Smooth muscle cell (in vitro differentiated cells): ENCODE measurements around the gene FN1. TPM values are rescaled to one million over a fixed set of nuclear protein-coding genes. Genes with fewer than 3 reads are reported as not detected.

Experiments
- DNase-seq: peaks from one replicate; lab custom pipeline; 2025; ENCODE audit not compliant: unreplicated experiment; lab: John Stamatoyannopoulos, UW
- H2AFZ ChIP-seq: fragments of 200-600 bp; sonication (generic); 2 replicates; pipeline ENCODE4 v1.6.0; 2016; ENCODE audit warnings: antibody characterized with exemption, low read depth, mild to moderate bottlenecking
- H3F3A ChIP-seq: fragments of 200-600 bp; sonication (generic); 2 replicates; pipeline ENCODE4 v1.6.0; 2017; ENCODE audit warnings: antibody characterized with exemption, low read depth
- H3K27ac ChIP-seq: fragments of 200-600 bp; sonication (generic); 2 replicates; pipeline ENCODE4 v1.5.1; 2016; ENCODE audit warnings: low read depth, mild to moderate bottlenecking
- H3K27me3 ChIP-seq: fragments of 200-600 bp; sonication (generic); 2 replicates; pipeline ENCODE4 v1.6.1; 2016; ENCODE audit warnings: low read depth, mild to moderate bottlenecking
- H3K36me3 ChIP-seq: fragments of 200-600 bp; sonication (generic); 2 replicates; pipeline ENCODE4 v1.5.1; 2016; ENCODE audit warnings: low read depth
- H3K4me1 ChIP-seq: fragments of 200-600 bp; sonication (generic); 2 replicates; pipeline ENCODE4 v1.5.1; 2016; ENCODE audit warnings: low read depth
- H3K4me2 ChIP-seq: fragments of 200-600 bp; sonication (generic); 2 replicates; pipeline ENCODE4 v1.6.0; 2016; ENCODE audit warnings: mild to moderate bottlenecking
- H3K4me3 ChIP-seq: fragments of 200-600 bp; sonication (generic); 2 replicates; pipeline ENCODE4 v1.5.1; 2016; ENCODE audit warnings: mild to moderate bottlenecking
- H3K79me2 ChIP-seq: fragments of 200-600 bp; sonication (generic); 2 replicates; pipeline ENCODE4 v1.6.0; 2016; ENCODE audit warnings: low read depth, mild to moderate bottlenecking
- H3K9ac ChIP-seq: fragments of 200-600 bp; sonication (generic); 2 replicates; pipeline ENCODE4 v1.6.0; 2016; ENCODE audit warnings: low read depth
- H3K9me3 ChIP-seq: fragments of 200-600 bp; sonication (generic); replicated peaks from 2 replicates; pipeline ENCODE4 v1.5.1; 2016; ENCODE audit warnings: low read depth
- H4K20me1 ChIP-seq: fragments of 200-600 bp; sonication (generic); 2 replicates; pipeline ENCODE4 v1.6.0; 2016; ENCODE audit warnings: low read depth
- WGBS: methylation state at CpG from one replicate; pipeline ENCODE4 v1.1.7; 2016; ENCODE audit warnings: low lambda C conversion rate; 5-methylcytosine and 5-hydroxymethylcytosine counted together
- polyA plus RNA-seq: library from polyadenylated mRNA; unstranded; fragments of >200 nt; fragmentation: Nextera tagmentation; extraction: Ambion mirVana; gene quantifications from 2 replicates; pipeline ENCODE4 v1.2.1, GENCODE V29; 2016
- total RNA-seq: library from RNA; depleted of rRNA; stranded (reverse); fragments of >200 nt; gene quantifications from 2 replicates; pipeline ENCODE4 v1.2.3, GENCODE V29; 2014
- TF ChIP-seq, protein P1 (sequence below): fragments of 200-600 bp; sonication (generic); IDR thresholded peaks from 2 replicates; pipeline ENCODE4 v1.5.1; 2017; ENCODE audit warnings: borderline replicate concordance, mild to moderate bottlenecking, antibody characterized with exemption; ENCODE audit not compliant: insufficient read depth, poor library complexity, severe bottlenecking

Gene FN1
- total and polyA plus RNA-seq, 2 experiments from 2014 or later: 10,917 to 21,295 TPM

DNA sequence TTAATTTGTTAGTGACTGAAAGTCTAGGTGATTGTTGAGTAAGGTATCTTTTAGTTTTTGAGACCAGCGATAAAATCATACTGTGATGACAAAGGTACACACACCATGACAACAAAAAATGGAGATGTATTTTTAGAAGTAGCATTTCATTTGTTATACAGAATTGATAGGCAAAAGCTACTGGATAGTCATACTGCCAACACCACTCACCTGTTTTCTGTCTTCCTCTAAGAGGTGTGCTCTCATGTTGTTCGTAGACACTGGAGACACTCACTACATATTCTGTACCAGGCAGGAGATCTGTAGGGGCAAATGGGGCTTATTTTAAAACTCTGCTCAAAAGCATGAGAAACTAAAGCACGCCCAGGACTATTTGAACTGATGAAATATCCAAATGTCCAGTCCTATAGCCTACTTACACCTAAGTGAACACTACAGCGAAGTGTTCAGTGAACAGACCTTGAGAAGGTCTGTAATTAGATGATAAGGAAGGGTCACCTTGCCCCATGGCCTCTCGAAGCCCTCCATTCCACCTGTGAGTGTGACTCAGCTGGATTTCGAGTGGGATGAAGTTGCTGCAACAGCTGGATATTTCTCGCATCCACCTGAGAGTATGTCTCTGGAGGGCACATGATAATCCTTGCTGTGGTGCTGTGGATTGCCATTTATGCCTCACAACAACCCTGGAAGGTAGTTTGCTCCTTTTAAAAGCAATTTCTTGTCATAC lies 47.7 kb downstream of the FN1 start:
- Histone ChIP-seq H3K27ac (peak overlapping the region; percentile 82), H4K20me1 (peaks cover 100% of the 10 kb centered on the region), H3K4me2 (no peak overlapping the region), H3K79me2 (no peaks in the 10 kb centered on the region), H3K9ac (no peak overlapping the region), H3K9me3 (no peaks in the 10 kb centered on the region), H3K4me1 (no peaks in the 10 kb centered on the region), H3K27me3 (no peaks in the 10 kb centered on the region), H3K4me3 (no peak overlapping the region), H2AFZ (no peak overlapping the region), H3K36me3 (peaks cover 74% of the 10 kb centered on the region), H3F3A (peaks cover 83% of the 10 kb centered on the region)
- TF ChIP-seq, protein P1, sequence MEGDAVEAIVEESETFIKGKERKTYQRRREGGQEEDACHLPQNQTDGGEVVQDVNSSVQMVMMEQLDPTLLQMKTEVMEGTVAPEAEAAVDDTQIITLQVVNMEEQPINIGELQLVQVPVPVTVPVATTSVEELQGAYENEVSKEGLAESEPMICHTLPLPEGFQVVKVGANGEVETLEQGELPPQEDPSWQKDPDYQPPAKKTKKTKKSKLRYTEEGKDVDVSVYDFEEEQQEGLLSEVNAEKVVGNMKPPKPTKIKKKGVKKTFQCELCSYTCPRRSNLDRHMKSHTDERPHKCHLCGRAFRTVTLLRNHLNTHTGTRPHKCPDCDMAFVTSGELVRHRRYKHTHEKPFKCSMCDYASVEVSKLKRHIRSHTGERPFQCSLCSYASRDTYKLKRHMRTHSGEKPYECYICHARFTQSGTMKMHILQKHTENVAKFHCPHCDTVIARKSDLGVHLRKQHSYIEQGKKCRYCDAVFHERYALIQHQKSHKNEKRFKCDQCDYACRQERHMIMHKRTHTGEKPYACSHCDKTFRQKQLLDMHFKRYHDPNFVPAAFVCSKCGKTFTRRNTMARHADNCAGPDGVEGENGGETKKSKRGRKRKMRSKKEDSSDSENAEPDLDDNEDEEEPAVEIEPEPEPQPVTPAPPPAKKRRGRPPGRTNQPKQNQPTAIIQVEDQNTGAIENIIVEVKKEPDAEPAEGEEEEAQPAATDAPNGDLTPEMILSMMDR: no peak
- 92% methylated on average over 7 of the region's 7 CpGs for WGBS
- no peak for DNase-seq

DNA sequence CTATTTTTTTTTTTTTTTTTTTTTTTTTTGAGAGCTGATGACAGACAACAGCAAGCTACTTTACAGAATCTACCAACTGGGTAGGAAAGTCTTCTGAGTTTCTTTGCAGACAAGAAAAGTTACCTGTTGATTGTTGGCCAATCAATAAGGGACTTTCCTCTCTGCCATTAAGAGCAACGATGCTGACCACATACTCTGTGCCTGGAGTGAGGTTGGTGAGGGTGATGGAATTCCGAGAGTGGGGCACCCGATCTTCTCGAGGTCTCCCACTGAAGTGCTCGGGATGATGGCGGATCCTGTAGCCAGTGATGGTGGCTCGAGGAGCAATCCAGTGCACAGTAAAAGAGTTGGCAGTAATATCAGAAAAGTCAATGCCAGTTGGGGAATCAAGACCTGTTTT lies 49.3 kb downstream of the FN1 start:
- H3K36me3 ChIP-seq: peaks cover 70% of the 10 kb centered on the region
- no peak overlapping the region for H2AFZ ChIP-seq
- no peaks in the 10 kb centered on the region for H3K9me3 ChIP-seq
- no peaks in the 10 kb centered on the region for H3K27me3 ChIP-seq
- no peak overlapping the region for H3K4me3 ChIP-seq
- DNase-seq: no peak
- TF ChIP-seq, protein P1: no peak
- no peak overlapping the region for H3K4me2 ChIP-seq
- H3K27ac ChIP-seq: peak overlapping the region; percentile 82
- peaks cover 4% of the 10 kb centered on the region for H3K79me2 ChIP-seq
- H3K9ac ChIP-seq: no peak overlapping the region
- no peaks in the 10 kb centered on the region for H3K4me1 ChIP-seq
- WGBS: 96% methylated on average over 7 of the region's 7 CpGs
- peaks cover 82% of the 10 kb centered on the region for H3F3A ChIP-seq
- peaks cover 100% of the 10 kb centered on the region for H4K20me1 ChIP-seq

DNA sequence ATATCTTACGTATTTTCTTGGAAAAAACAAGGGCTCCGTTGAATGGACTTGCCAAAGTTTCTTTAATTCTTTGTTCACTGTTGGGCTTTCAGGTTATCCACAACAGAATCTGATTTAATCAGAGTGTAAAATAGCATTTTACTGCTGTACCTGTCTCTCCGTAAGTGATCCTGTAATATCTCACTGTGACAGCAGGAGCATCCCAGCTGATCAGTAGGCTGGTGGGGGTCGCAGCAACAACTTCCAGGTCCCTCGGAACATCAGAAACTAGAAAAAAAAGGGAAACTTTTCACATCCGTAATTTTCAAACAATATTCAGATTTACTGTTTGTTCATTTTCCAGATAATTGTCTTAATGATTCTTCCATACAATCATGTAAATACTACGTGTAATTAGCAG lies 51.2 kb downstream of the FN1 start:
- H3F3A ChIP-seq: peaks cover 83% of the 10 kb centered on the region
- H3K4me2 ChIP-seq: no peak overlapping the region
- no peak for DNase-seq
- 81% methylated on average over 7 of the region's 7 CpGs for WGBS
- H3K9ac ChIP-seq: no peak overlapping the region
- H3K9me3 ChIP-seq: no peaks in the 10 kb centered on the region
- peaks cover 70% of the 10 kb centered on the region for H3K36me3 ChIP-seq
- peaks cover 100% of the 10 kb centered on the region for H4K20me1 ChIP-seq
- H3K4me1 ChIP-seq: no peaks in the 10 kb centered on the region
- H3K4me3 ChIP-seq: no peak overlapping the region
- H3K79me2 ChIP-seq: peaks cover 4% of the 10 kb centered on the region
- H3K27me3 ChIP-seq: no peaks in the 10 kb centered on the region
- H3K27ac ChIP-seq: peak overlapping the region; percentile 84
- H2AFZ ChIP-seq: no peak overlapping the region
- TF ChIP-seq, protein P1: no peak
